Activated naive CD4-positive, alpha-beta T cell treated with anti-CD3 and anti-CD28 coated beads, Interleukin-2, amount 10 ng/mL, durations not matched to agents 7 days and 5 days (primary cell): ENCODE measurements around the gene DEDD2.

Experiments
- CTCF ChIA-PET: fragments of 350-600 bp; sonication (Branson Sonifier 250); formaldehyde crosslinking; loops from one replicate; lab custom pipeline; 2021; ENCODE audit warnings: antibody characterized with exemption; lab: Charles Lee
- DNase-seq: peaks from one replicate; pipeline ENCODE4 v3.0.0-alpha.2; 2020
- H3K27ac Mint-ChIP-seq: one replicate; pipeline ENCODE4 v1.8.0; 2021; ENCODE audit warnings: mild to moderate bottlenecking, moderate library complexity, mixed read lengths
- H3K27me3 Mint-ChIP-seq: one replicate; pipeline ENCODE4 v1.8.0; 2021; ENCODE audit warnings: mild to moderate bottlenecking, mixed read lengths
- H3K36me3 Mint-ChIP-seq: one replicate; pipeline ENCODE4 v1.8.0; 2021; ENCODE audit warnings: mixed read lengths
- H3K4me1 Mint-ChIP-seq: one replicate; pipeline ENCODE4 v1.8.0; 2021; ENCODE audit warnings: mixed read lengths
- H3K4me3 Mint-ChIP-seq: one replicate; pipeline ENCODE4 v1.8.0; 2021; ENCODE audit warnings: mild to moderate bottlenecking, moderate library complexity, mixed read lengths
- H3K9me3 Mint-ChIP-seq: one replicate; pipeline ENCODE4 v1.8.0; 2021; ENCODE audit warnings: mixed read lengths

Gene DEDD2

DNA sequence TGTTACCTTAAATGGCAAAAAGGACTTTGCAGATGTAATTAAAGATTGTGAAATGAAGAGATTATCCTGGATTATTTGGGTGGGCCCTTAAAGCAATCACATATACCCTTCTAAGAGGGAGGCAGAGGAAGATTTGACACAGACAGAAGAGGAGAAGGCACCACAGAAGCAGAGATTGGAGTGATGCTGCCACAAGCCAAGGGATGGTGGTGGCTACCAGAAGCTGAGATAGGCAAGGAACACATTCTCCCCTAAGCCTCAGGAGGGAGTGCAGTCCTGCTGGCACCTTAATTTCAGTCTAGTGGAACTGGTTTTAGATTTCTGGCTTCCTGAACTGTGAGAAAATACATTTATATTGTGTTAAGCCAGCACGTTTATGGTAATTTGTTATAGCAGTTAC lies 24.2 kb downstream of the DEDD2 start:
- H3K36me3 Mint-ChIP-seq, result peaks cover 35% of the 10 kb centered on the region
- CTCF ChIA-PET, result no interaction called here
- no peak overlapping the region for H3K27ac Mint-ChIP-seq
- no peak overlapping the region for H3K4me3 Mint-ChIP-seq
- H3K4me1 Mint-ChIP-seq, result peaks cover 68% of the 10 kb centered on the region
- peaks cover 9% of the 10 kb centered on the region for H3K9me3 Mint-ChIP-seq
- H3K27me3 Mint-ChIP-seq, result peaks cover 25% of the 10 kb centered on the region
- DNase-seq, result no peak

DNA sequence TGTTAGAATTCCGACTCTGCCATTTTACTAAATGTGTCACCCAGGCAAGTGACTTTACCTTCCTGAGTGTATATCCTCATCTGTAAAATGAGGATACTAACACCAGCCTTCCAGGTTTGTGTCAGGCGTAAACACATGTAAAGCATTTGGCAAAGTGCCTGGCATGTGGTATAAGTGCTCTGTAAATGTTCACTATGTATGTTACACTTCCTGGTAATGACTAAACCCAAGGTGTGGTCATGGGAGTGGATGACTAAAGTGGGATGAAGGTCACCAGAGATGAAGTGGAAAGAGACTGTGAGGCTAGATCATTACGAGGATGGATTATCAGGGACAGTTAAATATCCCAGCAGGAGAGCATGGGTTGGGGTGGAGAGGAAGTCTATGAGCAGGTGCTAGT lies 25.6 kb downstream of the DEDD2 start:
- Mint-ChIP-seq H3K9me3 (peaks cover 9% of the 10 kb centered on the region), H3K36me3 (peaks cover 25% of the 10 kb centered on the region), H3K4me3 (no peak overlapping the region), H3K4me1 (peaks cover 55% of the 10 kb centered on the region), H3K27me3 (peaks cover 25% of the 10 kb centered on the region), H3K27ac (no peak overlapping the region)
- CTCF ChIA-PET, result interaction anchor here (1.0 to 1.6 kb wide), 3 partner anchors 10 to 83 kb away, joined by 3 read pairs; no protein-coding TSS in a partner anchor
- no peak for DNase-seq

GRCh38 chr19:42191330-42191729 lies 26.1 kb downstream of the DEDD2 start:
- H3K9me3 Mint-ChIP-seq, result peaks cover 9% of the 10 kb centered on the region
- H3K36me3 Mint-ChIP-seq, result peaks cover 20% of the 10 kb centered on the region
- CTCF ChIA-PET, result interaction anchor here (1.0 to 1.6 kb wide), 4 partner anchors 9 to 83 kb away, joined by 3 read pairs; no protein-coding TSS in a partner anchor
- no peak overlapping the region for H3K27ac Mint-ChIP-seq
- no peak overlapping the region for H3K4me3 Mint-ChIP-seq
- H3K27me3 Mint-ChIP-seq, result peaks cover 25% of the 10 kb centered on the region
- no peak for DNase-seq
- peaks cover 55% of the 10 kb centered on the region for H3K4me1 Mint-ChIP-seq

GRCh38 chr19:42189133-42189532 lies 28.3 kb downstream of the DEDD2 start:
- peaks cover 67% of the 10 kb centered on the region for H3K4me1 Mint-ChIP-seq
- CTCF ChIA-PET, result interaction anchor here (0.6 to 0.7 kb wide), 2 partner anchors 26 to 231 kb away, joined by 3 read pairs; no protein-coding TSS in a partner anchor
- no peak overlapping the region for H3K27ac Mint-ChIP-seq

DNA sequence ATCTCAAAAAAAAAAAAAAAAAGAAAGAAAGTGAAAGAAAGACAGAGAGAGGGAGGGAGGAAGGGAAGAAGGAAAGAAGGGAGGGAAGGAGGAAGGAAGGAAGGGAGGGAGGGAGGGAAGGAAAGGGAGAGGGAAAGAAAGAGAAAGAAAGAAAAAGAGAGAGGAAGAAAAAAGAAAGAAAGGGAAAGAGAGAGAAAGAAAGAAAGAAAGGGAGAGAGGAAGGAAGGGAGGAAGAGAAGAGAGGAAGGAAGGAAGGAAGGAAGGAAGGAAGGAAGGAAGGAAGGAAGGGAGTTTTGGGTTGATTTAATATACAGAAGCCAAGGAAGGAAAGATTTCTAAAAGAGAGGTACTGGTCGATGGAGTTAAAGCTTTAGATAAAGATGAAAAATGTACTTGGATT lies 28.8 kb downstream of the DEDD2 start:
- H3K36me3 Mint-ChIP-seq, result peaks cover 11% of the 10 kb centered on the region
- no peak overlapping the region for H3K4me3 Mint-ChIP-seq
- no peak for DNase-seq
- peaks cover 20% of the 10 kb centered on the region for H3K27me3 Mint-ChIP-seq
- H3K4me1 Mint-ChIP-seq, result peaks cover 65% of the 10 kb centered on the region
- CTCF ChIA-PET, result interaction anchor here (0.6 to 5.4 kb wide), 4 partner anchors 10 to 231 kb away, joined by 3 to 34 read pairs (median 3); no protein-coding TSS in a partner anchor
- H3K27ac Mint-ChIP-seq, result no peak overlapping the region
- H3K9me3 Mint-ChIP-seq, result peaks cover 6% of the 10 kb centered on the region

More at GRCh38 chr19:42189133-42189532, 28.3 kb downstream of the DEDD2 start:
- Mint-ChIP-seq H3K36me3 (peaks cover 14% of the 10 kb centered on the region), H3K27me3 (peaks cover 22% of the 10 kb centered on the region), H3K9me3 (peaks cover 8% of the 10 kb centered on the region), H3K4me3 (no peak overlapping the region)
- no peak for DNase-seq

GRCh38 chr19:42185277-42185676 lies 32.2 kb downstream of the DEDD2 start:
- Mint-ChIP-seq H3K27me3 (peaks cover 24% of the 10 kb centered on the region), H3K4me1 (peaks cover 55% of the 10 kb centered on the region), H3K9me3 (no peaks in the 10 kb centered on the region), H3K27ac (peak overlapping the region; percentile 50), H3K36me3 (no peaks in the 10 kb centered on the region), H3K4me3 (peak overlapping the region; percentile 2)
- DNase-seq, result peak; percentile 64
- CTCF ChIA-PET, result interaction anchor here (0.7 to 5.4 kb wide), 17 partner anchors 10 to 94 kb away, joined by 3 to 34 read pairs (median 6); partner anchors contain the start of genes GSK3A, POU2F2 and ZNF526

GRCh38 chr19:42184401-42184861 lies 33.0 kb downstream of the DEDD2 start:
- no peaks in the 10 kb centered on the region for H3K9me3 Mint-ChIP-seq
- CTCF ChIA-PET, result interaction anchor here (0.6 to 5.4 kb wide), 20 partner anchors 9 to 130 kb away, joined by 3 to 34 read pairs (median 6); partner anchors contain the start of genes GSK3A, POU2F2 and ZNF526
- H3K4me3 Mint-ChIP-seq, result no peak overlapping the region
- DNase-seq, result peak; percentile 78
- peaks cover 25% of the 10 kb centered on the region for H3K27me3 Mint-ChIP-seq
- peak overlapping the region; percentile 60 for H3K27ac Mint-ChIP-seq
- H3K36me3 Mint-ChIP-seq, result no peaks in the 10 kb centered on the region
- peaks cover 52% of the 10 kb centered on the region for H3K4me1 Mint-ChIP-seq

DNA sequence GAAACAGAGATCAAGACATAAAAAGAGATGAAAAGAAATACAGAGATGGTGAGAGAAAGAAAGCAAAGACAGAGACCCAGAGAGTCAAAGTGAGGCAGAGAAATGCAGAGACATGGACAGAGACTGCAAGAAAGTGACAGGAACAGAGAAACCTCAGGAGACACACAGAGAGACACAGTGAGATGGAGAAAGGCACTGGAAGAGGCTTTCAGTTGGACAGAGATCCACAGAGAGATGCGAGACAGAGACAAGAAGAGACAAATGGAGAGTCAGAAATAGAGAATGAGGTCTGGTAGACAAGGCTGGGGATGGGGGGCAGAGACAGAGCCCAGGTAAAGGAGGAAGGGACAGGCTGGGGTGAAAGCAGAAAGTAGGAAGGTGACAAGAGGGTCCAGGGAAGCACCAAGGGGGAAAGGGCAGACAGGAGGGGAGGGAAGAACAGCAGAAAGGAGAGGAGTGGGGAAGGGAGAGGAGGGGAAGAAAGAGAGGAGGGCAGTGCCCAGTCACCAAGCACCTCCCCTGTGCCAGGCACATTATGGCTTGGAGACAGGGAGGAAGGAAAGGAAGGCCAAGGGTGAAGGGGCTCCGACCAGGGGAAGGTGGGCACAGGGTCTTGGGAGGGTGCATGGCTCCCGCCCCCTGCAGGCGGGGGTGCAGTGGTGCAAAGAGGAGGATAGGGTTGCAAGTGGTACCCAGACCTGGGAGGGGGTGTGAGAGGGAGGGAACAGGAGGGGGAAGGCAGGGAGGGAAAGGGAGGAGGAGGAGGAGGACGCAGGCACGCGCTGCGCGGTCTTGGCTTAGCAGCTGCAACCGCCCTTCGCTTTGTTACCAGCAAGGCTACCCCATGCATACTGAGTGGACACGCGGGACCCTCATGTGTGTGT lies 38.4 kb downstream of the DEDD2 start:
- H3K36me3 Mint-ChIP-seq, result no peaks in the 10 kb centered on the region
- H3K9me3 Mint-ChIP-seq, result no peaks in the 10 kb centered on the region
- no peak for DNase-seq
- H3K4me3 Mint-ChIP-seq, result no peak overlapping the region
- CTCF ChIA-PET, result no interaction called here
- no peak overlapping the region for H3K27ac Mint-ChIP-seq
- peaks cover 44% of the 10 kb centered on the region for H3K27me3 Mint-ChIP-seq
- peaks cover 33% of the 10 kb centered on the region for H3K4me1 Mint-ChIP-seq

DNA sequence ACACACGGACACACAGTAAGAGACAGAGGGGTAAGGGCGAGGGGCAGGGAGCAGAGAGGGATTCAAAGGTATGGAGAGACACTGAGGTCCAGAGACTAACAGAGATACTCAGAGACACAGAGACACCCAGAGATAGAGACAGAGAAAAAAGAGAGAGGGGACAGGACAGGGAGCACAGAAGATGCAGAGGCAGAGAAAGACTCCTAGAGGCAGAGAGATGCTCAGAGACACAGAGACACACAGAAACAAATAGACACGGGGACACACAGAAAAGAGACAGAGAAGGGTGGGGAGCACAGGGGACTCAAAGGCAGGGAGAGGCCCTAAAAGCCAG lies 39.8 kb downstream of the DEDD2 start:
- DNase-seq, result no peak
- Mint-ChIP-seq H3K4me3 (no peak overlapping the region), H3K4me1 (peaks cover 24% of the 10 kb centered on the region), H3K27ac (no peak overlapping the region), H3K36me3 (no peaks in the 10 kb centered on the region), H3K9me3 (no peaks in the 10 kb centered on the region), H3K27me3 (peaks cover 48% of the 10 kb centered on the region)
- CTCF ChIA-PET, result interaction anchor here (0.7 to 1.8 kb wide), 2 partner anchors 38 to 39 kb away, joined by 3 to 5 read pairs; no protein-coding TSS in a partner anchor

DNA sequence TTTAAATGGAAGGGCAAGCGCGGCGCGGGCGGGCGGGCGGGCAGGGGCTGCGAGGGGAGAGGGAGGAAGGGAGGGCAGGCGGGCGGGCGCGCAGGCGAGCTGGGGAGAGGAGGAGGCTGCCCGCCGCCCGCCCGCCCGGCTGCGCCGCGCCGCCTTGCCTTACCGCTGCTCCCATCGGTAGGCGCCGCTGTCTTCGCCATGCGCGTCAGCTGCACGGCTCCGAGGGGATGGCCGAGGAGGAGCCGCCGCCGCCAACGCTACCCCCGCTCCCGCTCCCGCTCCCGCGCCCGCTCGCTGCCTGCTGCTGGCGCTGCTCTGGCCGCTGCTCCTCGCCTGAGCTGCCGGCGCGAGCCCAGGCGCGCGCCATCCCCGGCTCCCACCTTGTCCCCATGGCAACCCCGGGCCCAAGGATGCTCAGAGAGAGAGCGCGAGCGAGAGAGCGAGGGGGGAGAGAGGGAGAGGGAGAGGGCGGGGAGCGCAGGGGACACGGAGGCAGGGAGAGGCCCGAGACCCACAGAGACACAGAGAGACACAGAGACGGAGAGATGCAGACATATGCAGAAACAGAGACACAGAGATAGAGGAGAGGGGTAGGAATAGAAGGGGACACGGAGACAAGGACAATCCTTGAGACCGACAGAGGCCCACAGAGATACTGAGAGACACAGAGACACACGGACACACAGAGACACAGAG lies 40.3 kb downstream of the DEDD2 start:
- peak; percentile 86 for DNase-seq
- Mint-ChIP-seq H3K4me3 (no peak overlapping the region), H3K9me3 (no peaks in the 10 kb centered on the region), H3K27me3 (peaks cover 43% of the 10 kb centered on the region), H3K27ac (no peak overlapping the region), H3K4me1 (peaks cover 19% of the 10 kb centered on the region), H3K36me3 (no peaks in the 10 kb centered on the region)
- CTCF ChIA-PET, result interaction anchor here (0.7 to 2.4 kb wide), 8 partner anchors 8 to 44 kb away, joined by 3 to 7 read pairs (median 4); partner anchors contain the start of gene POU2F2

GRCh38 chr19:42176649-42176989 lies 40.9 kb downstream of the DEDD2 start:
- H3K36me3 Mint-ChIP-seq, result no peaks in the 10 kb centered on the region
- peaks cover 38% of the 10 kb centered on the region for H3K27me3 Mint-ChIP-seq
- no peak for DNase-seq
- no peaks in the 10 kb centered on the region for H3K9me3 Mint-ChIP-seq
- peak overlapping the region; percentile 81 for H3K4me3 Mint-ChIP-seq
- CTCF ChIA-PET, result interaction anchor here (0.8 to 2.4 kb wide), 8 partner anchors 8 to 103 kb away, joined by 3 to 7 read pairs (median 4); partner anchors contain the start of gene POU2F2
- H3K4me1 Mint-ChIP-seq, result peaks cover 15% of the 10 kb centered on the region
- peak overlapping the region; percentile 66 for H3K27ac Mint-ChIP-seq

DNA sequence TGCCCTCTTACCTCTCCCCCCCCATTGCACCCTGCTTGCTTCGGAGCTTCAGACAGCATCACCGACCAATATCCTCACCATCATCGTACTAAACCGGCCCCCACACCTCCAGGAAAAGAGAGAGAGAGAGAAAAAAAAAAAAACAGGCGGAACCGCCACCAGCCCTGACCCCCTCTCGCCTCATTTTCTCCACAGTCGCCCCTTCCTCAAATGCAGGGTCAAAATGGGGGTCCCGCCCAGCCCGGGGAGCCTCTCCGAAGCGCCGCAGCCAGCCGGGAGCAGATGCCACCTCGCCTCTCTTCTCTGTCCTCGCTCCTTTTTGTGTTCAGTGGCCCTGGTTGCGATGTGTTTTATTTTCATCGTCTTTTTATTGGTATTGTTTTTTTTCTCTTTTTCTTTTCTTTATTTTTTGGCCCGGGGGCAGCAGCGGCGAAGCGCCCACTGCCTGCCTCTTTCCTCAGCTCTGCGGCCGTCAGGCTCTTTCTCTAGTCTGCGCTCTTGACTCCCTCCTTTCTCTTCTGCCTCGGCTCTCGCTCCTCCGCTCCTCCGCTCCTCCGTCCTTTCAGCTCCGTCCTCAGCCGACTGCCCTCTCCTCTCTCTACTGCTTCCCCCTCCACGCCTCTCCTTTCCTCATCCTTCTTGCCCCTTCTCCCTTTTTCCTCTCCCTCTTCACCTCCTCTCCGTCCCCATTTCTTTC lies 41.4 kb downstream of the DEDD2 start:
- CTCF ChIA-PET, result interaction anchor here (0.8 to 2.4 kb wide), 9 partner anchors 9 to 103 kb away, joined by 3 to 7 read pairs (median 4); partner anchors contain the start of gene POU2F2
- Mint-ChIP-seq H3K4me3 (peak overlapping the region; percentile 81), H3K27me3 (peaks cover 38% of the 10 kb centered on the region), H3K27ac (peak overlapping the region; percentile 66), H3K4me1 (peaks cover 15% of the 10 kb centered on the region), H3K9me3 (no peaks in the 10 kb centered on the region), H3K36me3 (no peaks in the 10 kb centered on the region)
- peak; percentile 41 for DNase-seq

DNA sequence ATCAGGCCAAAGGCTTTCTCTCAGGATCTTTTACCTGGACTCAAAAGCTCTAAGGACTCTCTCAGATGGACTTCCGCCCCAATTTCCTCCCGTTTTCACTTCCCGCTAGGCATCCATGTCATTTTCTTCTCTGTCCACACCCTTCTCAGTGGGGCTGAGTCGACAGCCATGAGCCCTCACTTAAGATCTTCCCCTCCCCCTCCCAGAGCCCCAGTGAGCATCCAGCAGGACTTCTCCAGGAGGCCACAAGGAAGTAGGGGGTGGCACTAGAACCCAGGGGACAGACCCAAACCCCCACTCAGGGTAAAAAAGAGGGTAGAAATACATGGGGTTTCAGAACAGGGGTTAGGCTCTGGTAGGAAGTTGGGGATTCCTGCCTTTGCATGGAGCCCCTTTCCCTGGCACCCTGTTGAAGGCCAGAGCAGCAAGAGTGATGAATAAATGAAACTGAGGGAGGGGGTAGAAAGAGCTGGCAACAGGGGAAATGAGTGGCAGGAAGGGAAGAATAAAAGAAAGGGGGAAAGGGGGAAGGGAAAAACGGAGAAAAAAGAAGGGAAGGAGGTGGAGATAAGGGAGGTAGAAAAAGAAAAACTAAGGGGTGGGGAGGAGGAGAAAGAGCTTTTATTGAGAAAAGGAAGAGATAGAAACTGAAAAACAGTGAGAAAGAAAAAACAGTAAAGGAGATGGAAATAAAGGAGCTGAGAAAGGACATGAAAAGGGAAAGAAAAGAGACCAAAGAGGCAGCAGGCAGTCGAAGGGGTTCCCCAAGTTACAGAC lies 42.3 kb downstream of the DEDD2 start:
- Mint-ChIP-seq H3K36me3 (no peaks in the 10 kb centered on the region), H3K27ac (no peak overlapping the region), H3K9me3 (no peaks in the 10 kb centered on the region), H3K27me3 (peaks cover 30% of the 10 kb centered on the region), H3K4me1 (peaks cover 15% of the 10 kb centered on the region), H3K4me3 (peak overlapping the region; percentile 81)
- DNase-seq, result no peak
- CTCF ChIA-PET, result interaction anchor here (0.6 to 2.4 kb wide), 6 partner anchors 9 to 53 kb away, joined by 3 to 7 read pairs (median 5); partner anchors contain the start of gene POU2F2
